HTR-8/SVneo (cell line): ENCODE data around the gene TANGO2.

Experiments used
- DNase-seq: peaks from one replicate; pipeline ENCODE4 v3.0.0; 2011; ENCODE audit warnings: low spot score, mixed read lengths; ENCODE audit not compliant: insufficient read length
- FAIRE-seq: peaks from 2 replicates; lab custom pipeline; 2011; peaks lifted over from hg19 to GRCh38; lab: Jason Lieb, UNC

Gene TANGO2

DNA sequence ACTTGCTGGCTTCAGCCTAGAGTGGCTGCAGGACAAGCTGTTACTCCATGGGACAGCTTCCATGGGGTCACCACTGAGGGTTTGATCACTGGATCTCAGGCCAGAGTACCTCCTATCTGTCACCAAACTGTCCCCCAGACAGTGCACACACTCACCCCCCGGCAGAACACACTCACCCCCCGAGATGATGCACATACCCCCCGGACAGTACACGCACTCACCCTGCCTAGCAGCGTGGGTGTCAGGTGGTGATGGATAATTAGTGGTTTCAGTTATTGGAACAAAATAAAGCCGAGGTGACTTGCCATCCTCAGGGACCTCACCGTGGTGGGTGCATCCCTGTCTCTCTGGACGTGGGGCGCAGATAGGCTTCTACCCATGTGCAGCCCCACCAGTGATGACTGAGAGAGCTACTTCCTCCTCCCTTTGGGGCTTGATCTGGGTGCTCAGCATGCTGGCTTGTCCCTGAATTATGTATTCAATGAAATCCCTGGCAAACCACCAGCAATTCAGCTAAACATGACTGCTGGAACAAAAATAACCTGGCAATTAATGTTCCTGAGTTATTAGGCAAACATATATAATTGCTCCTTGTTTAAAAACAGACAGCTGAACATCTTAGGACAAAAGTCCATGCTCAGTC, 18.9 kb downstream of the TANGO2 start:
- DNase-seq, result no peak
- no peak for FAIRE-seq

- DNase-seq (no peak), FAIRE-seq (no peak)
Measured at GRCh38 chr22:20040327-20041200, 19.7 kb downstream of the TANGO2 start.

DNA sequence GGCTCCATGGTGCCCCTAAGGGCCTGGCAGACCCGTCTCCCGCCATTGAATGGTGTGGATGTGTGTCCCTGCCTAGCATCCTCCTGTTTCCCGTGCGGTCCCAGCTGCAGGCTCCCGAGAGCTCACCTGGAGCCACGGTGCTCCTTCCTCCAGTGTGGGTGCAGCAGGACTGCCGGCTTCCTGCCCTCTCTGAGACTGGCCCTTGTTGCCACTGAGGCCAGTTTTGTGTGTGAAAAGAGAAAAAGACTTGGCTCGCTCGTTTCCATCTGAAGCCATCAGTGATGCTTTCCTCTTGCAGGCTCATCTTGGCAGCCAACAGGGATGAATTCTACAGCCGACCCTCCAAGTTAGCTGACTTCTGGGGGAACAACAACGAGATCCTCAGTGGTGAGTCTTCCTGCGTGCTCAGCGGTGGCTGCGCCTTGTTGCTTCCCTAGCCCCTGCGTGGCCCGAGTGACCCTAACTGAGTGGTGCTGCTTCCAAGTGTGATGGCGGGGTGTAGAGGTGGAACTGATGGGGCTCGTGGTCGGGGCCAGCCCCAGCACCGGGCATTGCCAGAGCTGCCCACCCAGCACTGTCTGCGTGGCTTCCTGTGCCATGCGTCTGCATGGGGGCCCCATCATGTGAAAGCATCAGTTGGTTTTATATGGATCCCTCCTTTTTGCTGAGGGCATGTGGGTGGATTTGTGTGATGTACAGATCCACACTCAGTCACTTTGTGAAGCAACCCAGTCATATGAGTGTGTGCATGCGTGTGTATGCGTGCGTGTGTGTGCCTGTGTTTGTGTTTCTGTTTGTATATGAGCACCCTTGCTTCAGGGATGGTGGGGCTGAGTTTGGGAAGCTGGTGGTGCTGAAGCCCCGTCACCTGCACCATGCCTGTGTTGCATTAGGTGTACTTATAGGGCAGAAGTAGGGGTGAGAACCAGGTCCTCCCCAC, 22.4 kb downstream of the TANGO2 start:
- FAIRE-seq (no peak), DNase-seq (no peak)

DNA sequence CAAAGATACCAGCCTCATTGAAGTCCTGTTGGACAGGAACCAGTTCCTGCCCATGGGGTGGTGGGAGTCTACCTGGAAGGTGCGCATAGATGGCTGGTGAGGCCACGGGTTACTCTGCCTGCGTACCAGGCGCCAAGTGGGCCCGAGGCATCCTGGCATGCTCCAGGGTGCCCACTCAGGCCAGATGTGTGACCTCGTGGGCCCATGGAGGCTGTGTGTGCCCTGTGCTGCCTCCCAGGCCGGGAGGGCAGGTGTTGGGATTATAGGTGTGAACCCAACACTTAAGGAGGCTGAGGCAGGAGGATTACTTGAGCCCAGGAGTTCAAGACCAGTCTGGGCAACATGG, 23.1 kb downstream of the TANGO2 start:
- DNase-seq, result no peak
- no peak for FAIRE-seq

DNA sequence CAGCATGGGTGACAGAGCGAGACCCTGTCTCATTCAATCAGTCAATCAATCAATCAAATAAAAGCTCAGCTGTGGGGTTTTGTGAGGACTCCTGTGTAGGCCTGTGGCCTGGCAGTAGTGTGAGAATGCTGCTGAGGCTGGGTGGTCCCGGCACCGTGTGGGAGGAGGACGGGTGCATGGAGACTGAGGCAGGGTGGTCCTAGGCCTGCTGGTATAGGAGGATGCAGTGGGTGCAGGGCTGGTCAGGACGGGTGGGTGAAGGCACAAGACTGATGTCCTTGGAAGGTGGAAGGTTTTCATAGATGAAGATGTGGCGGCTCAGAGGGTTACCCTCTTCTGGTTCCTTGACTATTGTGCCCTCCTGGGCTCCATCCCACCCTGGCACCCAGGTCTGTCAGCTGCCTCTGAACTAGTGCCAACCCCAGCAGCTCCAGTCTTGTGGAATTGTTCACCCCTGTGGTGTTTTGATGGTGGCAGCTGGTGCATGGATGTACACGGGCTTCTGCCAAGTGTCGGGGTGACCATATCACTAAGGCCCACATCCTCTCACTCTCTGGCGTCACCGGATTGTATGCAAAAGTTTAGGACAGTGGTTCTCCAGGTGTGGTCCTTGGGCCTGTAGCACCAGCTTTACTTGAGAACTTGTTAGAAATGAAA, 23.7 kb downstream of the TANGO2 start:
- DNase-seq (no peak), FAIRE-seq (no peak)

DNA sequence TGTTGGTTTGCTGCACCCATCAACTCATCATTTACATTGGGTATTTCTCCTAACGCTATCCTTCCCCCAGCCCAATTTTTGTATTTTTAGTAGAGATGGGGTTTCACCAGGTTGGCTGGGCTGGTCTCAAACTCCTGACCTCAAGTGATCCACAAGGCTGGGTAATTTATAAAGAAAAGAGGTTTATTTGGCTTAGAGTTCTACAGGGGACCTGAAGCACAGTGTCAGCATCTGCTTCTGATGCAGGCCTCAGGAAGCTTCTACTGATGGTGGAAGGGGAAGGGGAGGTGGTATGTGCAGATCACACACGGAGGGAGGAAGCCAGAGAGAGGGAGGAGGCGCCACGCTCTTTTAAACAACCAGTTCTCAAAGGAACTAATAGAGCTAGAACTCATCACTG, 25.8 kb downstream of the TANGO2 start:
- FAIRE-seq, result no peak
- DNase-seq, result no peak

- FAIRE-seq (no peak), DNase-seq (no peak)
Measured at GRCh38 chr22:20051927-20052308, 31.0 kb downstream of the TANGO2 start.

DNA sequence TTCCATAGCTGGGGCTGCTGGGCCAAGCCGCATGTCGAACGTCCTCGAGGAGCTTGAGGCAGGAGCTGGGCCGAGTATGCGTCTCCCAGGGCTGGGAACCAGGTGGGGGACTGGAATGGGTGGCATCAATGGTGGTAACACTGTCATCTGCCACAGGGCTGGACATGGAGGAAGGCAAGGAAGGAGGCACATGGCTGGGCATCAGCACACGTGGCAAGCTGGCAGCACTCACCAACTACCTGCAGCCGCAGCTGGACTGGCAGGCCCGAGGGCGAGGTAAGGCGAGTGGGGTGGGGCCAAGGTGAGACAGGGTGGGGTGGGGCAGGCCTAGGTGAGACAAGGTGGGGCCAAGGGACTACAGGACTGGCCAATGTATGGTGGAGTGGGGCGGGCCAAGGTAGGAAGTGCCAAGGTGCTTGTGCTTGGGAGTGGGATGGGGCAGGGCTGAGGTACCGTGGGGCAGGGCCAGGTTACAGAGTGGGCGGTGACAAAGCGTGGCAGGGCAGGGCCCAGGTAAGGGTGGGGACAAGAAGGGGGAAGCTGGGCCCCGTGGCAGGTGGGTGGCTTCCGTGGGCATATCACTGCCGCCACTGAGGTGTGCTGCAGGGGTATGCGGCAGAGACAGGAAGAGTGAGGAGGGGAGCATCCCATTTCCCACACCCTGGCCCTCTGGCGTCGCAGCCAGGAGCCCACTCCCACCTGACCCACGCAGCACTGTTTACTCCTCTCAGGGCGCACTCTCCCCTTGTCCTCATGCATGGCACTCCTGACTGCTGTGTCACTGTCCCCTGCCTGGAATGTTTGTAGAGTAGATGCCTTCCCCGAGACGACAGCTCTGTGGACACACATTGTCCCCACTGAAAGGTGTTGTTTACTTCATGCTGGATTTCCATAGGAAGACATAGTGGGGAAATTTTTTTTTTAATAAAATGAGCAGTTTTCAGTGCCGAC, 31.7 kb downstream of the TANGO2 start:
- FAIRE-seq (no peak), DNase-seq (no peak)

DNA sequence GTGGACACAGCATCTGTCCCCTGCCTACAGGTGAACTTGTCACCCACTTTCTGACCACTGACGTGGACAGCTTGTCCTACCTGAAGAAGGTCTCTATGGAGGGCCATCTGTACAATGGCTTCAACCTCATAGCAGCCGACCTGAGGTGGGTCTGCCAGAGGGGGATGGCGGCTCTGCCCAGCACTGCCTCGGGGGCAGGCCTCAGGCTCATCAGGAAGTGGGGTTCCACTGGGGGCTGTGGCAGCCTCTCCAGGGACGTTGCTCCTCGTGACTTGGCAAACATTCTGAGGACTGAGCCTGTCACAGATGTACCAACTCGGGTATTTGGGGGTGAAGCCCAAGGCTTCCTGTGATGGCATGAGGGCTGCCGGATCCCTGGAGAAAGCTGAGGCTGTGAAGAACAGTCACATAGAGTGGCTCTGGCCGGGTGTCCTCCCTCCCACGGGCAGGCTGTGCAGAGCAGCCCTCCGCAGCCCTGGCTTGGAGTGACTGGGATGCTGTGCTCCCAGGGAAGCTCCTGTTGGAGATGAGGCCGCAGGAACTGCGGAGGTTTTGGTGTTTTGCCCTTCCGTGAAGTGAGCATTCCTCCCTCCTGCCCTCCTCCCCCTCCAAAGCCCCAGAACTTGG, 32.6 kb downstream of the TANGO2 start:
- DNase-seq (no peak), FAIRE-seq (no peak)

DNA sequence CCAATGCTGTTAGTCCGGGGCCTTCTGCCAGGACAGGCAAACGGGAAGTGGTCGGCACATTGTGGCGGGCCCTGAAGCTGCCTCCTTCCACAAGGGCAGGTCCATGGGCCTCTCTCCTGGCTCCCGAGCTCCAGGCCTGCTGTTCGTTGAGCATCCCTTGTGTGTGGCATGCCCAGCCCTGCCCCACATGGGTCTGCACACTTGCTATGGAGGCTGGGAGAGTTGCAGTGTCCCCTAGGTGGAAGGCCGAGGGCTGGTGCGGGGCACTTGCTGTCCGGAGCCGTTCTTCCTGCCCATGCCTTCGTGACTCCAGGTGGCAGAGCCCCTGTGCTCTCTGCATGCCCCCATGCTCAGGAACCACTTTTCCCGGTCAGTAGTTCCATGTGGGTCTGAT, 33.1 kb downstream of the TANGO2 start:
- FAIRE-seq (no peak), DNase-seq (no peak)

GRCh38 chr22:20054485-20054884, 33.6 kb downstream of the TANGO2 start:
- FAIRE-seq (no peak), DNase-seq (no peak)

DNA sequence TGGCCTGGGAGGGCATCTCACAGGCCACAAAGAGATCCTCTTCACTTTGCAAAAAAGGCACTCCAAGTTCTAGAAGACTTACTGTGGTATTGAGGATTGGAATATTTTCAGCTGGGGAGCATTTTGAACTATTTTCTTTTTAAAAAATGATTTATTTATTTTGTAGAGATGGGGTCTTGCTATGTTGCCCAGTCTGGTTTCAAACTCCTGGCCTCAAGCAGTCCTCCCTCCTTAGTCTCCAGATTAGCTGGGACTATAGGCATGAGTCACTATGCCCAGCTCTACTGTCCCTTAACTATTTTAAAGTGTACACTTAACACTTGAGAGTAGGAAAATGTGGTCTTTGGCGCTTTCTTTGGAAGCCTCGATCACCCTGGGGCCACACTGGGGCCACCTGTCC, 34.2 kb downstream of the TANGO2 start:
- DNase-seq (no peak), FAIRE-seq (no peak)

DNA sequence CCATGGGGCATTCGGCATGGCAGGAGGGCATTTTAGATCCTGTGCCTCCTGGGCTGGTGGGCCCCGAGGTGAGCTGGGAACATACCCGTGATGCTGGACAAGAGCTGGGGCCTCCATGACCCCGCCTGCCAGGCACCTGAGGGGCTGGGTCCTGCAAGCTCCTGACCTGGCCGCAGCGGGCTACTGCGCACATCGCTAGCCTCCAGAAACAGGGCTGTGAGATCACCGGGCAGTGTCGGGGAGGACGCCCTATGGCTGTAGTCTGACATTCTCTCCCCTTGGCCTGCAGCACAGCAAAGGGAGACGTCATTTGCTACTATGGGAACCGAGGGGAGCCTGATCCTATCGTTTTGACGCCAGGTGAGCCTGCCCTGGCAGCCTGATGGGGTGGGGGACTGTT, 34.7 kb downstream of the TANGO2 start:
- FAIRE-seq, result no peak
- no peak for DNase-seq

DNA sequence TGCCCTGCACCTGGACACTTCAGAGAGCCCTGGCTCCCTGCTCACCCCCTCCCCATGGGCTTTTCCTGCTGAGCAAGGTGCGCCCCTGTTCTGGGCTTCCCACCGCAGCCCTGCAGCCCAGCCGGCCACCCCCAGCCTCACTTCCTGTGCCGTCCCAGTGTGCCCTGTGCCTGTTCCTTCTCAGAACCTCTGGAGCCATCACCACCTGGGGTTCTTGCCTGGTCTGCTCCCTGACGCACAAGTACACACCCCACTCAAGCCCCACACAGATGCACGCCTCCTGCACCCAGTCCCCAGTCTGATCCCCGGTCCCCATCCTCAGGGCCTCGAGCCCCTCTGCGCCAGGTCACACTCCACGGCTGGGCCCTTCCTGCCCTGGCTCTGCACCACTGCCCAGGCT, 35.3 kb downstream of the TANGO2 start:
- FAIRE-seq, result no peak
- DNase-seq, result no peak

DNA sequence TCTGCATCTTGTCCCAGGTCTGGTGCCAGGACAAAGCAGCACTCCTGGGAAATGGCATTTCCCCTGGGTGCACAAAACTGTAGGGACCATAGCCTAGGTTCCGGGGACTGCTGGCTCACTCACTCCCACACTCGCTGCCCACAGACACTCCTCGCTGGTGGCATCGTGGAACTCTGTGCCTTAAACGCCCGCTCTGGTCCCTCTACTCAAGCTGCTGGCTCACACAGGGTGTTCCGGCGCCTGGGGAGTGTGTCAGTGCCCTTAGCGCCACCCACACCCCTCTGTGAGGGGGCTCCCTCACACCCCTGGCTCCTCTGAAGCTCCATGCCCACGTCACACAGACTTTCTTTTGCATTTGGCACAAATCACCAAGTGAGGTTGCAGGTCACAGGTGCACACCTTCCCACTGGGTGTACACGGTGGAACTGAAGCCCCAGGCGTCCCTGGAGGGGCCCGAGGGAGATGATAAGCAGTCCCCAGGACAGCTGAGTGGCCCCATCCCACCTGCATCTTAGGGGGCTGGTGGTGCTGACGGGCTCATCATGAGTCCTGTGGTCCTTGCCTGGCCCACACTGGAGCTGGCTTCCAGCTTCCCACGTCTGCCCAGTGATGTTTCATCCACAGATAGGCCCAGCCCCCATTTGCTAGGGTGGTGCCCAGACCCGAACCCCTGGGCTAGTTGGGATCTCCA, 35.9 kb downstream of the TANGO2 start:
- FAIRE-seq, result no peak
- DNase-seq, result no peak

DNA sequence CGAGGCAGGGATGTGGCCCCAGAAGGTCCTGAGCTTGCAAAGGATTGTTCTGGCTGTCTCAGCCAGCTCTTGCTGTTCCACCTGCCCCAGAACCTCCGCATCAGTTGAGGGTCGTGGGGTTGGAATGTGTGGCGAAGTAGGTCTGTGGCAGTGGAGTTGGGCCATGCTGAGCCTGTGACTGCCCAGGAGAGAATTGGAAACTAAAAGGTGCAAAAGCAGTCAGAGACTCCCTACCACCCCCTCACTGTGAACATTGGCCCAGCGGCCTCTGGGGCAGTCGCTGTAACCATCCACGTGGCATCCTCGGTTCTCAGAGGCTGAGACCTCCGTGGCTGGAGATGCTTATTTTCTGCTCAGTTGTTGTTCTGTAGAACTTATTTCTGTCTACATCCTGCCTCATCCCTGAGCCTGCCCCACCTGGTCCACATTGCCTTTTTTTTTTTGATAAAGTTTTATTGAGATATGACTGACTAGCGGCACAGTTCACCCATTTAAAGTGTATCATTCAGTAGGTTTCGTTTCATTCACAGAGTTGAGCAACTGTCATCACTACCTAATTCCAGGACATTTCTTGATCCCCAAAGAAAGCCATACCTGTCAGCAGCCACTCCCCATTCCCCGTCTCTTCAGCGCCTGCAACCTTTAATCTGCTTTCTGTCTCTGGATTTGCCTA, 36.8 kb downstream of the TANGO2 start:
- no peak for FAIRE-seq
- no peak for DNase-seq

DNA sequence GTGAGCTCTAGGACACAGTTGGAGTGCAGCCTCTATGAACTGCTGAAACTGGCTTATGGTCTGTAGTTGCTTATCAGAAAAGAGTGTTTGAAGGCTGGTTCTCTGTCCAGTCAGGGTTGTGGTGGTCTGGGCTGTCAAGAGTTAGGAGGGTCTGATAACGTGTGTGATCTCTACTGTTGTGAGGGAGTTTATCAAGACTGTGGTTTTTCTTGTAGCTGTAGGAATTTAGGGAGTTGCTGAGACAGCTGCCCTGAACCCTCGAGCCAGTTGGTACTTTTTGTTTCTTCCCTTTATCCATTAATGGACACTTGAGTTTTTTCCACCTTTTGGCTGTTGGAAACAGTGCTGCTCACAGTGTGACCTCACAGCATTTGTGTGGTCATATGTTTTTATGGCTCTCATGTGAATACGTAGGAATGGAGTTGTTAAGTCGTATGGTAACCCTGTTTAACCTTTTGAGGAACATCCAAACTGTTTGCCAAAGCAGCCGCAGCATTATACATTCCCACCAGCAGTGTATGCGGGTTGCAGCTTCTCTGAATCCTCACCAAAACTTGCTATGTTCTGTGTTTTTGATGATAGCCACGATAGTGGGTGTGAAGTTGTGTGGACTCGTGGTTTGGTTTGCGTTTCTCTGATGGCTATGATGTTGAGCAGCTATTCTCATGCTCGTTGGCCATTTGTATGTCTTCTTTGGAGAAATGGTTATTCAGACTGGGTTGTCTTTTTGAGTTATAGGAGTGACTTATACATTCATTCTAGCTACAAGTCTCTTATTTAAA, 38.3 kb downstream of the TANGO2 start:
- FAIRE-seq, result no peak
- DNase-seq, result no peak
